A673 (cell line): ENCODE data around the gene DNAJC6.

ENCODE experiments used
- EZH2 ChIP-seq: fragments of 200-600 bp; sonication (generic); IDR thresholded peaks from 2 replicates; pipeline ENCODE4 v1.6.1; 2017; ENCODE audit warnings: borderline replicate concordance, low read depth, mild to moderate bottlenecking, mixed read lengths, antibody characterized with exemption, low read length; ENCODE audit not compliant: poor library complexity, severe bottlenecking
- TF ChIP-seq, protein P1 (sequence below): fragments of 300-800, 200-600 bp; sonication (generic); conservative IDR thresholded peaks from 2 replicates; pipeline ENCODE4 v1.5.1; 2017; ENCODE audit warnings: low read depth, mild to moderate bottlenecking, antibody characterized with exemption, low read length, moderate library complexity, mixed read lengths

DNA sequence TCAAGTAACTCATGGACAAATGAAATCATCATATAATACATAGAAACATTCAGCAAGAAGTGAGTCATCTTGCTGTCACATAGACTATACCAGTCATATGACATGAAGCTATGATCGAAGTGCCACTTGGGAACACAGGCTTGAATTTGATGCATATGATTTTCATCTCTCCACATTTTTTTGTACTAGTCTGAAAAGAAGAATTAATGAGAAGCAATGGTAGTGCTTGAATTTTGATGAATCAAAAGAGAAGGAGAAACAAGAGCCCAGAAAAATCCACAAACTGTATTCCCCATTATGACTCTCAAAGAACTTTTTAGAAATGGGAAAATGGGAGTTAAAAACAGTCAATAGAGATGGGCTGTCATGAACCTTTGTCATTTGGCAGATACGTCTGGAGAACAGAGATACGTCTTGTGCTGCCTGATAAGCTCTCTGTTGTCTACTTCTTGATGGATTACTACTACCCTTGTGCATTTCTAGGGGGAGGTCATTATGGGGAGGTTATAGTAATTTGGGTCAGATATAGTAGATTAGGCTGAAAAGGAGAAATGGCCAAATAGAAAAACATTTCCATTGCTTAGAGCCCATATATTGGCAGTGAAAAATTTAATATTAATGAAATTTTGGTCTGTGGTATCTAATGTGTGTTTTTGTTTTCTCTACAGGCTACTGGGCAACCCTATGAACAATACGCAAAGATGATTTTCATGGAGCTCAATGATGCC, 103.1 kb downstream of the DNAJC6 start:
- TF ChIP-seq, protein P1, sequence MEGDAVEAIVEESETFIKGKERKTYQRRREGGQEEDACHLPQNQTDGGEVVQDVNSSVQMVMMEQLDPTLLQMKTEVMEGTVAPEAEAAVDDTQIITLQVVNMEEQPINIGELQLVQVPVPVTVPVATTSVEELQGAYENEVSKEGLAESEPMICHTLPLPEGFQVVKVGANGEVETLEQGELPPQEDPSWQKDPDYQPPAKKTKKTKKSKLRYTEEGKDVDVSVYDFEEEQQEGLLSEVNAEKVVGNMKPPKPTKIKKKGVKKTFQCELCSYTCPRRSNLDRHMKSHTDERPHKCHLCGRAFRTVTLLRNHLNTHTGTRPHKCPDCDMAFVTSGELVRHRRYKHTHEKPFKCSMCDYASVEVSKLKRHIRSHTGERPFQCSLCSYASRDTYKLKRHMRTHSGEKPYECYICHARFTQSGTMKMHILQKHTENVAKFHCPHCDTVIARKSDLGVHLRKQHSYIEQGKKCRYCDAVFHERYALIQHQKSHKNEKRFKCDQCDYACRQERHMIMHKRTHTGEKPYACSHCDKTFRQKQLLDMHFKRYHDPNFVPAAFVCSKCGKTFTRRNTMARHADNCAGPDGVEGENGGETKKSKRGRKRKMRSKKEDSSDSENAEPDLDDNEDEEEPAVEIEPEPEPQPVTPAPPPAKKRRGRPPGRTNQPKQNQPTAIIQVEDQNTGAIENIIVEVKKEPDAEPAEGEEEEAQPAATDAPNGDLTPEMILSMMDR = no peak
- TF ChIP-seq EZH2 = no peak
